Keratinocyte (primary cell): ENCODE results near the gene PIWIL1. TPM values are rescaled to one million over a fixed set of nuclear protein-coding genes. Genes with fewer than 3 reads are reported as not detected.

Source experiments
- DNase-seq: peaks from one replicate; pipeline ENCODE4 v3.0.0-alpha.2; 2011; ENCODE audit warnings: low read depth, missing footprints, low spot score
- FAIRE-seq: peaks from 2 replicates; lab custom pipeline; 2011; peaks lifted over from hg19 to GRCh38; lab: Jason Lieb, UNC
- H2AFZ ChIP-seq: 2 replicates; pipeline ENCODE4 v1.6.0; 2012; ENCODE audit warnings: low read length, control low read depth, inconsistent platforms; ENCODE audit not compliant: control insufficient read depth
- H3K27ac ChIP-seq: 2 replicates; pipeline ENCODE4 v1.5.1; 2011; ENCODE audit warnings: low read length; ENCODE audit not compliant: control insufficient read depth, insufficient read depth
- H3K27me3 ChIP-seq: 3 replicates; pipeline ENCODE4 v1.6.0; 2011; ENCODE audit warnings: low read length; ENCODE audit not compliant: control insufficient read depth, insufficient read depth; ENCODE audit errors: extremely low read depth
- H3K36me3 ChIP-seq, 2 experiments: 2 replicates in 1 of 2; 3 replicates in 1 of 2; pipeline ENCODE4 v1.5.1; 2011; ENCODE audit warnings: low read length in 2 of 2, mild to moderate bottlenecking in 1 of 2; ENCODE audit not compliant: control insufficient read depth in 2 of 2, insufficient read depth in 2 of 2; ENCODE audit errors: extremely low read depth in 1 of 2
- H3K4me1 ChIP-seq: 3 replicates; pipeline ENCODE4 v1.5.1; 2011; ENCODE audit warnings: low read length; ENCODE audit not compliant: control insufficient read depth, insufficient read depth; ENCODE audit errors: extremely low read depth
- H3K4me2 ChIP-seq: 3 replicates; pipeline ENCODE4 v1.6.0; 2011; ENCODE audit warnings: low read depth, low read length; ENCODE audit not compliant: control insufficient read depth, insufficient read depth; ENCODE audit errors: extremely low read depth
- H3K4me3 ChIP-seq, 3 experiments: fragments of 200-600 bp in 1 of 3; sonication (generic) in 1 of 3; 2 replicates in 2 of 3; 3 replicates in 1 of 3; pipeline ENCODE4 v1.5.1; 2011 to 2016; ENCODE audit warnings: low read length in 3 of 3, mild to moderate bottlenecking in 3 of 3, control low read depth in 2 of 3, inconsistent platforms in 1 of 3, low read depth in 1 of 3, mixed read lengths in 1 of 3, mixed run types in 1 of 3, moderate library complexity in 1 of 3; ENCODE audit not compliant: control insufficient read depth in 2 of 3, insufficient read depth in 2 of 3; ENCODE audit errors: extremely low read depth in 1 of 3
- H3K79me2 ChIP-seq: 2 replicates; pipeline ENCODE4 v1.6.0; 2012; ENCODE audit warnings: low read length; ENCODE audit not compliant: control insufficient read depth, insufficient read depth
- H3K9ac ChIP-seq: 3 replicates; pipeline ENCODE4 v1.6.0; 2011; ENCODE audit warnings: low read length; ENCODE audit not compliant: control insufficient read depth, insufficient read depth; ENCODE audit errors: extremely low read depth
- H3K9me1 ChIP-seq: 3 replicates; pipeline ENCODE4 v1.6.0; 2011; ENCODE audit warnings: low read length; ENCODE audit not compliant: control insufficient read depth, insufficient read depth; ENCODE audit errors: extremely low read depth
- H3K9me3 ChIP-seq: 2 replicates; pipeline ENCODE4 v1.5.1; 2012; ENCODE audit warnings: low read depth, low read length; ENCODE audit not compliant: control insufficient read depth
- H4K20me1 ChIP-seq: 3 replicates; pipeline ENCODE4 v1.6.0; 2011; ENCODE audit warnings: low read length; ENCODE audit not compliant: control insufficient read depth, insufficient read depth; ENCODE audit errors: extremely low read depth
- EZH2 ChIP-seq: IDR thresholded peaks from one replicate; pipeline ENCODE4 v1.6.1; 2012; ENCODE audit warnings: inconsistent platforms, mild to moderate bottlenecking, low read length, moderate library complexity
- dilution Hi-C: fragments of 300-500 bp; cut with MboI; formaldehyde crosslinking; loops from one replicate; pipeline ENCODE4 v1.7.0; 2020; ENCODE audit warnings: low sequenced_read_pairs; ENCODE audit not compliant: extremely low pct_ligation_motif_present
- polyA plus RNA-seq, 5 experiments: library from polyadenylated mRNA; depleted of rRNA in 3 of 5; stranded (reverse) in 3 of 5; stranded (forward) in 1 of 5; unstranded in 1 of 5; fragments of >200 nt; gene quantifications; 1 replicate in 1 of 5; 2 replicates in 3 of 5; 3 replicates in 1 of 5; pipeline versions ENCODE4 v1.2.1 to v1.2.3, GENCODE V29; 2011 to 2012; ENCODE audit warnings: missing spikeins in 2 of 5, low read depth in 1 of 5, low replicate concordance in 1 of 5
- TF ChIP-seq, protein P1 (sequence below), 3 experiments: IDR thresholded peaks in 1 of 3; conservative IDR thresholded peaks in 1 of 3; optimal IDR thresholded peaks in 1 of 3; 2 replicates in 2 of 3; 3 replicates in 1 of 3; pipeline versions ENCODE3 to v1.5.1; 2011; ENCODE audit warnings: low read length in 3 of 3, mild to moderate bottlenecking in 3 of 3, moderate library complexity in 2 of 3, control low read depth in 1 of 3, inconsistent platforms in 1 of 3; ENCODE audit not compliant: insufficient read depth in 2 of 3; ENCODE audit errors: extremely low read depth in 1 of 3

Gene PIWIL1
- polyA plus RNA-seq, 1 donor (not counting 4 experiments of a cell fraction or from before 2014, with no cell fraction given) = 0.13 TPM

DNA sequence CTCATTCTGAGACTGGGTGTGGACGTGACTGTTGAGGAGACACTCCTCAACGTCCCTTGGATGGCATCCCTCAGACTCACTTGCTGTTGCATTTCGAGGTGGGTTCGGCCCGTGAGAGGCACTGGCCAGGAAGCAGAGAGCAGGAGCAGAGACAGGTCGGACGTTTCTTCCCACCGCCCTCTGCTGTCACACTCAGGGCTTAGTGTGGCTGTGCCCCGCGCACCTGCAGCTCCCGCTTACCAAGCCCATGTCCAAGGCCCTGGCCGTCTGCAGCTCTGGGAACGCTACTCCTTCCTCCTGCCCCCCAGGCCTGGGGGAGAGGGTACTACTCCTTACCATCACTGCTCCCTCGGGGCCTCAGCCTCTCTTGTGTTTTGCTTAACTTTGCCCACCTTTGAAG, 29.8 kb upstream of the PIWIL1 start:
- no peaks in the 10 kb centered on the region for H3K4me1 ChIP-seq
- TF ChIP-seq EZH2 = no peak
- TF ChIP-seq, protein P1, sequence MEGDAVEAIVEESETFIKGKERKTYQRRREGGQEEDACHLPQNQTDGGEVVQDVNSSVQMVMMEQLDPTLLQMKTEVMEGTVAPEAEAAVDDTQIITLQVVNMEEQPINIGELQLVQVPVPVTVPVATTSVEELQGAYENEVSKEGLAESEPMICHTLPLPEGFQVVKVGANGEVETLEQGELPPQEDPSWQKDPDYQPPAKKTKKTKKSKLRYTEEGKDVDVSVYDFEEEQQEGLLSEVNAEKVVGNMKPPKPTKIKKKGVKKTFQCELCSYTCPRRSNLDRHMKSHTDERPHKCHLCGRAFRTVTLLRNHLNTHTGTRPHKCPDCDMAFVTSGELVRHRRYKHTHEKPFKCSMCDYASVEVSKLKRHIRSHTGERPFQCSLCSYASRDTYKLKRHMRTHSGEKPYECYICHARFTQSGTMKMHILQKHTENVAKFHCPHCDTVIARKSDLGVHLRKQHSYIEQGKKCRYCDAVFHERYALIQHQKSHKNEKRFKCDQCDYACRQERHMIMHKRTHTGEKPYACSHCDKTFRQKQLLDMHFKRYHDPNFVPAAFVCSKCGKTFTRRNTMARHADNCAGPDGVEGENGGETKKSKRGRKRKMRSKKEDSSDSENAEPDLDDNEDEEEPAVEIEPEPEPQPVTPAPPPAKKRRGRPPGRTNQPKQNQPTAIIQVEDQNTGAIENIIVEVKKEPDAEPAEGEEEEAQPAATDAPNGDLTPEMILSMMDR (optimal IDR thresholded peaks at IDR 0.05 in 1 of 3, IDR thresholded peaks at IDR 0.05 in 1 of 3, conservative IDR thresholded peaks at IDR 0.05 in 1 of 3; ENCODE audit: extremely low read depth in 1 of 3, insufficient read depth in 2 of 3, low read length in 3 of 3) = no peak
- FAIRE-seq (no peak), DNase-seq (no peak)
- dilution Hi-C loops = no loop called here
- H3K4me2 ChIP-seq = no peak overlapping the region
- H2AFZ ChIP-seq = no peak overlapping the region
- H3K9ac ChIP-seq = no peak overlapping the region
- no peaks in the 10 kb centered on the region for H3K79me2 ChIP-seq
- H4K20me1 ChIP-seq = no peaks in the 10 kb centered on the region
- H3K9me3 ChIP-seq = no peaks in the 10 kb centered on the region
- H3K27me3 ChIP-seq = no peaks in the 10 kb centered on the region
- H3K27ac ChIP-seq = no peak overlapping the region
- H3K36me3 ChIP-seq = no peaks in the 10 kb centered on the region
- H3K9me1 ChIP-seq = no peaks in the 10 kb centered on the region
- no peak overlapping the region for H3K4me3 ChIP-seq

DNA sequence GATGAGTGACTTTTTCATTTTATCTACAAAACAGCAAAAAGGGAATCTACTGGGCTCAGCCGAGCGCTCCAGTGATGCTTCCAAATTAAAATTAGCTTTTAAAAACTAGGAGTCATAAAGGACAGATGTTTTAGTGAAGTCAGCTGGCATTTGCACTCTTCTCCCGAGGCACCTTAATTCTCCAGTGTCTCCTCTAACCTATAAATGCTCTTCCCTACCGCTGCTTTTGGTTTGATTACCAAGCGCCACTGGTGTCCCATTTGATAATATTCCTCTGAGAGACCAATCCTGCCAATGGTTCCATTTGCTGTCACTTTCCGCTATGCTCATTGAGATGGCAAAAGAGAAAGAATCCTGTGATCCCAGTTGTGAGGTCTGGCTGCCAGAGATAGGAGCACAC, 29.3 kb upstream of the PIWIL1 start:
- no peak overlapping the region for H2AFZ ChIP-seq
- H3K9me3 ChIP-seq = no peaks in the 10 kb centered on the region
- no peak for TF ChIP-seq EZH2
- dilution Hi-C loops = no loop called here
- H3K9me1 ChIP-seq = no peaks in the 10 kb centered on the region
- H3K36me3 ChIP-seq = no peaks in the 10 kb centered on the region
- H3K27me3 ChIP-seq = no peaks in the 10 kb centered on the region
- FAIRE-seq (no peak), DNase-seq (no peak)
- no peaks in the 10 kb centered on the region for H3K79me2 ChIP-seq
- H3K4me3 ChIP-seq = no peak overlapping the region
- H3K9ac ChIP-seq = no peak overlapping the region
- no peaks in the 10 kb centered on the region for H3K4me1 ChIP-seq
- no peaks in the 10 kb centered on the region for H4K20me1 ChIP-seq
- H3K27ac ChIP-seq = no peak overlapping the region
- H3K4me2 ChIP-seq = no peak overlapping the region

DNA sequence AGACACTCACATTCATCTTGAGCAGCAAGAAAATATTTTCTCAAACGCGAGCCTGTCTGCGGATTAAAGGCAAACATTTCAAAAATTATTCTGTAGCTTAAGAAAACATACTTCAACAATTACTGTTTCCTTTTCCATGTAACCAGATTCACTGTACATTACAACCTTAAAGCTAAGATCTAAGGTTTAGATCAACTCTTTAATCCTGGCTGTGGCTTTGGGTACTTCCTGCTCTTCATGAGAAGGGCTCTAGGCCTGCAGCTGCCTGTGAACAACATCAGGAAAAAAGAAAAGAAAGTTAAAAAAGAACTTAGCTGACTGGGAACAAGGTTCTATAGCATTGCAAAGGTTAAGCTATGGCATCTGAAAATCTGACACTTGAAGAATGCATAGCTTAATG, 21.4 kb upstream of the PIWIL1 start:
- H3K4me3 ChIP-seq = no peak overlapping the region

More for the DNA sequence above, 21.4 kb upstream of the PIWIL1 start:
- no peak for TF ChIP-seq EZH2
- TF ChIP-seq, protein P1 (optimal IDR thresholded peaks at IDR 0.05 in 1 of 3, IDR thresholded peaks at IDR 0.05 in 1 of 3, conservative IDR thresholded peaks at IDR 0.05 in 1 of 3; ENCODE audit: extremely low read depth in 1 of 3, insufficient read depth in 2 of 3, low read length in 3 of 3) = no peak
- Histone ChIP-seq H4K20me1 (no peaks in the 10 kb centered on the region), H3K36me3 (no peaks in the 10 kb centered on the region), H3K4me1 (no peaks in the 10 kb centered on the region), H3K9ac (no peak overlapping the region), H3K9me1 (no peaks in the 10 kb centered on the region), H2AFZ (no peak overlapping the region), H3K27ac (no peak overlapping the region), H3K9me3 (no peaks in the 10 kb centered on the region), H3K79me2 (no peaks in the 10 kb centered on the region), H3K27me3 (no peaks in the 10 kb centered on the region), H3K4me2 (no peak overlapping the region)
- FAIRE-seq (no peak), DNase-seq (no peak)
- dilution Hi-C loops = no loop called here
